H1 (cell line): ENCODE data around the gene TBCD. TPM values are rescaled to one million over a fixed set of nuclear protein-coding genes. Genes with fewer than 3 reads are reported as not detected.

Source experiments
- CTCF ChIA-PET: fragments of 300-600 bp; sonication (Branson Sonifier 250); formaldehyde crosslinking; loops from one replicate; lab custom pipeline; 2021; ENCODE audit not compliant: partially characterized antibody; lab: Charles Lee
- POLR2A ChIA-PET: fragments of 300-600 bp; sonication (Branson Sonifier 250); formaldehyde crosslinking; loops from one replicate; lab custom pipeline; 2021; ENCODE audit warnings: inconsistent platforms; ENCODE audit not compliant: partially characterized antibody; lab: Charles Lee
- DNase-seq, 2 experiments: peaks; one replicate each; pipeline versions ENCODE4 v3.0.0 to v3.0.0-alpha.2; 2010 to 2022; ENCODE audit warnings: low spot score in 2 of 2, low read depth in 1 of 2, mixed read lengths in 1 of 2
- FAIRE-seq: peaks from 2 replicates; lab custom pipeline; 2011; peaks lifted over from hg19 to GRCh38; lab: Jason Lieb, UNC
- H2AFZ ChIP-seq: 2 replicates; pipeline ENCODE4 v1.8.1; 2012; ENCODE audit warnings: low read length, inconsistent platforms
- H2AK5ac ChIP-seq: 2 replicates; pipeline ENCODE4 v1.6.1; 2013; ENCODE audit warnings: low read depth, low read length
- H2BK120ac ChIP-seq: replicated peaks from 2 replicates; pipeline ENCODE3; 2013; ENCODE audit warnings: low read depth, low read length, inconsistent platforms
- H2BK12ac ChIP-seq: 2 replicates; pipeline ENCODE4 v1.6.1; 2013; ENCODE audit warnings: low read depth, low read length
- H2BK15ac ChIP-seq: 2 replicates; pipeline ENCODE4 v1.6.1; 2013; ENCODE audit warnings: low read length
- H2BK20ac ChIP-seq: 2 replicates; pipeline ENCODE4 v1.6.1; 2013; ENCODE audit warnings: low read length
- H2BK5ac ChIP-seq: 2 replicates; pipeline ENCODE4 v1.6.1; 2013; ENCODE audit warnings: low read depth, low read length
- H3K14ac ChIP-seq: 2 replicates; pipeline ENCODE4 v1.6.1; 2013; ENCODE audit warnings: inconsistent platforms; ENCODE audit not compliant: insufficient read length
- H3K18ac ChIP-seq: 2 replicates; pipeline ENCODE4 v1.6.1; 2013; ENCODE audit warnings: low read length; ENCODE audit errors: extremely low read depth
- H3K23ac ChIP-seq: 2 replicates; pipeline ENCODE4 v1.6.1; 2013; ENCODE audit warnings: inconsistent platforms; ENCODE audit not compliant: insufficient read length
- H3K23me2 ChIP-seq: 2 replicates; pipeline ENCODE4 v1.6.1; 2013; ENCODE audit warnings: low read depth, low read length
- H3K27ac ChIP-seq: 2 replicates; pipeline ENCODE4 v1.6.1; 2011; ENCODE audit warnings: low read depth, low read length, inconsistent platforms
- H3K27me3 ChIP-seq, 4 experiments: replicated peaks in 1 of 4; 1 replicate in 1 of 4; 2 replicates in 3 of 4; pipeline versions ENCODE4 v1.6.1 to v1.8.1; 2011 to 2013; ENCODE audit warnings: low read length in 3 of 4, mild to moderate bottlenecking in 3 of 4, inconsistent platforms in 2 of 4, mixed read lengths in 2 of 4, moderate library complexity in 1 of 4; ENCODE audit not compliant: control insufficient read depth in 3 of 4, insufficient read depth in 3 of 4; ENCODE audit errors: extremely low read depth in 1 of 4
- H3K36me3 ChIP-seq, 4 experiments: 2 replicates each; pipeline versions ENCODE4 v1.6.1 to v1.8.1; 2011 to 2013; ENCODE audit warnings: mild to moderate bottlenecking in 4 of 4, low read length in 3 of 4, moderate library complexity in 2 of 4, control low read depth in 1 of 4, inconsistent platforms in 1 of 4; ENCODE audit not compliant: insufficient read depth in 4 of 4, control insufficient read depth in 2 of 4
- H3K4ac ChIP-seq: replicated peaks from 2 replicates; pipeline ENCODE3; 2013; ENCODE audit warnings: low read length, low read depth, mixed read lengths, inconsistent platforms; ENCODE audit not compliant: insufficient read length
- H3K4me1 ChIP-seq, 4 experiments: replicated peaks in 1 of 4; 1 replicate in 1 of 4; 2 replicates in 3 of 4; pipeline versions ENCODE4 v1.6.1 to v1.8.1; 2011 to 2013; ENCODE audit warnings: low read length in 3 of 4, inconsistent platforms in 2 of 4, mixed read lengths in 1 of 4; ENCODE audit not compliant: insufficient read depth in 4 of 4, control insufficient read depth in 3 of 4
- H3K4me2 ChIP-seq, 2 experiments: 2 replicates each; pipeline versions ENCODE4 v1.6.1 to v1.8.1; 2011 to 2013; ENCODE audit warnings: low read depth in 2 of 2, low read length in 2 of 2, control low read depth in 1 of 2, inconsistent platforms in 1 of 2, mild to moderate bottlenecking in 1 of 2; ENCODE audit not compliant: insufficient read depth in 1 of 2
- H3K4me3 ChIP-seq, 4 experiments: fragments of 200-600, 300-600 bp in 1 of 4; sonication (generic), shearing (Covaris generic), sonication (Bioruptor Twin) in 1 of 4; 2 replicates each; pipeline versions ENCODE4 v1.5.1 to v1.8.1; 2011 to 2016; ENCODE audit warnings: low read length in 4 of 4, low read depth in 3 of 4, control low read depth in 2 of 4, inconsistent platforms in 2 of 4, mild to moderate bottlenecking in 2 of 4, mixed read lengths in 1 of 4, moderate library complexity in 1 of 4; ENCODE audit not compliant: insufficient read depth in 2 of 4; ENCODE audit errors: extremely low read depth in 1 of 4
- H3K56ac ChIP-seq: replicated peaks from 2 replicates; pipeline ENCODE3; 2013; ENCODE audit warnings: low read depth, mild to moderate bottlenecking, mixed read lengths, low read length, inconsistent platforms; ENCODE audit not compliant: insufficient read length
- H3K79me1 ChIP-seq: 2 replicates; pipeline ENCODE4 v1.6.1; 2013; ENCODE audit warnings: low read depth, low read length, control low read depth
- H3K79me2 ChIP-seq, 2 experiments: 2 replicates each; pipeline versions ENCODE4 v1.6.1 to v1.8.1; 2012 to 2013; ENCODE audit warnings: low read length in 2 of 2, mild to moderate bottlenecking in 2 of 2, inconsistent platforms in 1 of 2; ENCODE audit not compliant: insufficient read depth in 2 of 2, control insufficient read depth in 1 of 2
- H3K9ac ChIP-seq, 4 experiments: replicated peaks in 1 of 4; 1 replicate in 1 of 4; 2 replicates in 3 of 4; pipeline versions ENCODE4 v1.6.1 to v1.8.1; 2011 to 2013; ENCODE audit warnings: low read depth in 3 of 4, low read length in 3 of 4, control low read depth in 2 of 4, mild to moderate bottlenecking in 2 of 4, moderate library complexity in 2 of 4, inconsistent platforms in 1 of 4; ENCODE audit errors: extremely low read depth in 1 of 4
- H3K9me3 ChIP-seq, 2 experiments: 2 replicates each; pipeline versions ENCODE4 v1.6.1 to v1.8.1; 2012 to 2013; ENCODE audit warnings: mild to moderate bottlenecking in 2 of 2, moderate library complexity in 2 of 2, control low read depth in 1 of 2, inconsistent platforms in 1 of 2, low read depth in 1 of 2, low read length in 1 of 2, mixed read lengths in 1 of 2; ENCODE audit not compliant: insufficient read depth in 2 of 2
- H4K20me1 ChIP-seq, 2 experiments: replicated peaks in 1 of 2; 2 replicates each; pipeline versions ENCODE3 to v1.8.1; 2011 to 2013; ENCODE audit warnings: inconsistent platforms in 2 of 2, low read length in 2 of 2, mild to moderate bottlenecking in 1 of 2; ENCODE audit not compliant: insufficient read depth in 2 of 2, control insufficient read depth in 1 of 2
- H4K5ac ChIP-seq: 2 replicates; pipeline ENCODE4 v1.6.1; 2013; ENCODE audit warnings: low read length, low read depth, mixed read lengths, inconsistent platforms; ENCODE audit not compliant: insufficient read length
- H4K8ac ChIP-seq: 2 replicates; pipeline ENCODE4 v1.8.0; 2013; ENCODE audit warnings: mild to moderate bottlenecking, moderate library complexity, low read length, inconsistent platforms; ENCODE audit not compliant: insufficient read depth; ENCODE audit errors: extremely low read depth
- H4K91ac ChIP-seq: replicated peaks from 2 replicates; pipeline ENCODE3; 2013; ENCODE audit warnings: low read length, mixed read lengths, inconsistent platforms; ENCODE audit not compliant: insufficient read length
- CHD2 ChIP-seq: IDR thresholded peaks from 2 replicates; pipeline ENCODE4 v1.6.1; 2012; ENCODE audit warnings: low read length, improper control_type of control experiment
- MAFK ChIP-seq: IDR thresholded peaks from 2 replicates; pipeline ENCODE4 v1.6.1; 2012; ENCODE audit warnings: low read depth, mild to moderate bottlenecking, improper control_type of control experiment, low read length
- WGBS, 2 experiments: shearing (Covaris generic) in 1 of 2; methylation state at CpG; one replicate each; pipeline versions ENCODE4 v1.1.6 to v1.1.7; 2013 to 2015; ENCODE audit warnings: low lambda C conversion rate in 2 of 2, mixed read lengths in 2 of 2, inconsistent platforms in 1 of 2, low coverage in 1 of 2, missing lambda C conversion rate in 1 of 2; ENCODE audit not compliant: insufficient replicate concordance in 2 of 2, insufficient coverage in 1 of 2, insufficient read length in 1 of 2; ENCODE audit errors: extremely low coverage in 1 of 2, missing lambda C conversion rate in 1 of 2; 5-methylcytosine and 5-hydroxymethylcytosine counted together
- polyA plus RNA-seq, 7 experiments: library from polyadenylated mRNA; depleted of rRNA in 3 of 7; stranded (reverse) in 5 of 7; unstranded in 2 of 7; fragments of >200 nt in 5 of 7; fragments of 200-250 nt in 2 of 7; gene quantifications; 1 replicate in 5 of 7; 2 replicates in 1 of 7; 4 replicates in 1 of 7; pipeline versions ENCODE4 v1.2.1 to v1.2.3, GENCODE V29; 2011 to 2013; ENCODE audit warnings: missing spikeins in 2 of 7, mixed read lengths in 2 of 7
- total RNA-seq: library from RNA; stranded (reverse); fragmentation: NEBNext Ultra II Directional; extraction: Animal tissue kit (Norgen Biotek cat#: 25700); gene quantifications from 2 replicates; pipeline ENCODE4 v1.2.1, GENCODE V29; 2021

TBCD gene
- total and polyA plus RNA-seq, 2 of the 8 experiments (the other 6 are each of a cell fraction or from before 2014, with no cell fraction given) = 118 to 162 TPM

- DNase-seq = no peak
- POLR2A ChIA-PET = interaction anchor here (0.6 to 0.8 kb wide), 2 partner anchors 25 to 30 kb away, joined by 3 read pairs; no protein-coding TSS in a partner anchor
These were observed 52.8 kb downstream of the TBCD start for GRCh38 chr17:82804442-82805191.

More at GRCh38 chr17:82804442-82805191, 52.8 kb downstream of the TBCD start:
- CTCF ChIA-PET = interaction anchor here (1.0 to 4.1 kb wide), 4 partner anchors 18 to 136 kb away, joined by 3 to 17 read pairs (median 4); no protein-coding TSS in a partner anchor
- H3K27me3 ChIP-seq = no peaks in the 10 kb centered on the region
- no peak overlapping the region for H2BK15ac ChIP-seq
- H2AFZ ChIP-seq = no peak overlapping the region
- no peak overlapping the region for H4K91ac ChIP-seq
- H3K36me3 ChIP-seq = peaks cover 4 to 33% (median 21%) of the 10 kb centered on the region in 4 experiments; a peak in 6 of 8 replicates
- no peak overlapping the region for H4K5ac ChIP-seq
- H3K79me2 ChIP-seq = peaks cover 0 to 30% of the 10 kb centered on the region in 2 experiments; a peak in 2 of 4 replicates
- H3K27ac ChIP-seq = no peak overlapping the region
- no peak for FAIRE-seq
- H3K79me1 ChIP-seq = peaks cover 10% of the 10 kb centered on the region
- no peak overlapping the region for H3K18ac ChIP-seq
- no peak overlapping the region for H2AK5ac ChIP-seq
- peak overlapping the region; percentile 9; the same call in 1 of the 2 replicates for H4K8ac ChIP-seq
- peaks cover 16 to 19% of the 10 kb centered on the region in 2 experiments for H3K9me3 ChIP-seq
- 90% methylated on average over 27 of the region's 27 CpGs; no CpG with 5 or more reads in 1 of the 2 experiments for WGBS, 2 experiments
- H3K4ac ChIP-seq = no peak overlapping the region
- H2BK20ac ChIP-seq = no peak overlapping the region
- H2BK5ac ChIP-seq = no peak overlapping the region; the same call in 1 of the 2 replicates
- H3K4me1 ChIP-seq = no peaks in the 10 kb centered on the region; a peak in 1 of 7 replicates
- no peak overlapping the region for H3K23ac ChIP-seq
- TF ChIP-seq CHD2 (no peak), MAFK (no peak)
- no peak overlapping the region for H3K9ac ChIP-seq
- no peak overlapping the region for H3K4me2 ChIP-seq
- no peak overlapping the region for H2BK120ac ChIP-seq
- H3K14ac ChIP-seq = no peak overlapping the region
- H3K56ac ChIP-seq = no peak overlapping the region
- H3K4me3 ChIP-seq = no peak overlapping the region
- H4K20me1 ChIP-seq = peaks cover 3 to 5% of the 10 kb centered on the region in 2 experiments
- no peak overlapping the region for H2BK12ac ChIP-seq
- no peaks in the 10 kb centered on the region; the same call in 1 of the 2 replicates for H3K23me2 ChIP-seq
